Vagina (tissue), 2 donors: ENCODE results near the gene RBM8A. TPM values are rescaled to one million over a fixed set of nuclear protein-coding genes. Genes with fewer than 3 reads are reported as not detected.
A peak's percentile ranks its signal among the peaks of the same experiment; 100 is the strongest.

Experiments
- DNase-seq, 2 donors: peaks; one replicate each; pipeline ENCODE4 v3.0.0-alpha.2; 2017; ENCODE audit errors: extremely low spot score in 2 of 2
- H3K27ac ChIP-seq: fragments of 200-600 bp; sonication (generic); one replicate; pipeline ENCODE4 v1.5.1; 2019
- H3K27me3 ChIP-seq: fragments of 200-600 bp; sonication (generic); one replicate; pipeline ENCODE4 v1.5.1; 2019
- H3K36me3 ChIP-seq, 2 donors: fragments of 200-600 bp; sonication (generic); one replicate each; pipeline ENCODE4 v1.5.1; 2017 to 2019
- H3K4me1 ChIP-seq: fragments of 200-600 bp; sonication (generic); one replicate; pipeline ENCODE4 v1.5.1; 2019
- H3K4me3 ChIP-seq, 2 donors: fragments of 200-600 bp; sonication (generic); 1 replicate in 1 of 2; 2 replicates in 1 of 2; pipeline ENCODE4 v1.5.1; 2016 to 2019
- H3K9me3 ChIP-seq: fragments of 200-600 bp; sonication (generic); one replicate; pipeline ENCODE4 v1.5.1; 2019
- POLR2A ChIP-seq, 2 donors: fragments of 450-650 bp; IDR thresholded peaks; one replicate each; pipeline ENCODE4 v1.6.1; 2017; ENCODE audit warnings: antibody characterized with exemption in 2 of 2, mild to moderate bottlenecking in 2 of 2, moderate library complexity in 2 of 2
- POLR2AphosphoS5 ChIP-seq, 2 donors: sonication (generic); formaldehyde crosslinking; IDR thresholded peaks; one replicate each; pipeline ENCODE4 v1.9.0; 2017; ENCODE audit warnings: antibody characterized with exemption in 2 of 2, mild to moderate bottlenecking in 2 of 2, low read depth in 1 of 2; ENCODE audit not compliant: insufficient read depth in 1 of 2
- intact Hi-C: fragments of 100-400 bp; cut with DNase I; formaldehyde crosslinking; loops from one replicate; pipeline ENCODE4 v1.15.1; 2023
- total RNA-seq: library from RNA; depleted of rRNA; stranded (reverse); fragments of >200 nt; gene quantifications from one replicate; pipeline ENCODE4 v1.2.3, GENCODE V29; 2016
- TF ChIP-seq, protein P1 (sequence below), 3 experiments: fragments of 450-650 bp in 2 of 3; fragments of 200-600 bp in 1 of 3; sonication (generic) in 1 of 3; IDR thresholded peaks; one replicate each; pipeline ENCODE4 v1.5.1; 2017 to 2019; ENCODE audit warnings: antibody characterized with exemption in 3 of 3, mild to moderate bottlenecking in 2 of 3, moderate library complexity in 2 of 3

RBM8A gene
- total RNA-seq, 1 donor from 2014 or later = 93.3 TPM

DNA sequence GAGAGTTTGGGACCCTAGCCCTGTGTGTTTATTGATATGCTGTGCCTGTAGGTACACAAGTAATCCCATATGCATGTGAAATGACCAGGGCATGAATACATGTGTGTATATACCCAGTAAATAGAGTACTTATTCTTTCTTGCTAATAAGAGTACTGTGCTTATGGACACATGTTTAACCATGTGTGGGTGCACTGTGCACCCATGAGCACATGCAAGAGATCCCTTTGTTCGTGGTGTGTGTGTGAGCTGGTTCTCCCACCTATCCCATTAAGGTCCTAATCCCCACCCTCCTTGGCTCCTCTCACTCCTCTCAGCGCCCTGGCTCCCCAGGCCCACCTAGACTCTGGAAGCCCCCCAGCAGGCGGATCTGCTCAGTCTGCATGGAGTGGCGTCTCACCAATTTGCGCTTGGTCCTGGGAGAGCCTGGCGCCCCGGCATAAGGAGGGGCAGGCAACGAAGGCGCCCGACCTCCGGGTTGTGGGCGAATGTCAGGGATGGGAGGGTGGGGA, 32.7 kb upstream of the RBM8A start:
- no peaks in the 10 kb centered on the region for H3K36me3 ChIP-seq
- peak overlapping the region; percentile 63 to 84 for H3K4me3 ChIP-seq
- no peaks in the 10 kb centered on the region for H3K27me3 ChIP-seq
- H3K9me3 ChIP-seq = no peaks in the 10 kb centered on the region
- H3K27ac ChIP-seq = peak overlapping the region; percentile 95
- H3K4me1 ChIP-seq = peaks cover 70% of the 10 kb centered on the region
- DNase-seq = no peak
- intact Hi-C loops = loop anchor here (5.0 kb wide), 1 partner anchor 43 kb away; the partner anchor contains the start of gene PEX11B
- TF ChIP-seq POLR2A (IDR thresholded peaks at IDR 0.05) (no peak), POLR2AphosphoS5 (IDR thresholded peaks at IDR 0.05; ENCODE audit: insufficient read depth in 1 of 2, low read depth in 1 of 2) (no peak)
- TF ChIP-seq, protein P1, sequence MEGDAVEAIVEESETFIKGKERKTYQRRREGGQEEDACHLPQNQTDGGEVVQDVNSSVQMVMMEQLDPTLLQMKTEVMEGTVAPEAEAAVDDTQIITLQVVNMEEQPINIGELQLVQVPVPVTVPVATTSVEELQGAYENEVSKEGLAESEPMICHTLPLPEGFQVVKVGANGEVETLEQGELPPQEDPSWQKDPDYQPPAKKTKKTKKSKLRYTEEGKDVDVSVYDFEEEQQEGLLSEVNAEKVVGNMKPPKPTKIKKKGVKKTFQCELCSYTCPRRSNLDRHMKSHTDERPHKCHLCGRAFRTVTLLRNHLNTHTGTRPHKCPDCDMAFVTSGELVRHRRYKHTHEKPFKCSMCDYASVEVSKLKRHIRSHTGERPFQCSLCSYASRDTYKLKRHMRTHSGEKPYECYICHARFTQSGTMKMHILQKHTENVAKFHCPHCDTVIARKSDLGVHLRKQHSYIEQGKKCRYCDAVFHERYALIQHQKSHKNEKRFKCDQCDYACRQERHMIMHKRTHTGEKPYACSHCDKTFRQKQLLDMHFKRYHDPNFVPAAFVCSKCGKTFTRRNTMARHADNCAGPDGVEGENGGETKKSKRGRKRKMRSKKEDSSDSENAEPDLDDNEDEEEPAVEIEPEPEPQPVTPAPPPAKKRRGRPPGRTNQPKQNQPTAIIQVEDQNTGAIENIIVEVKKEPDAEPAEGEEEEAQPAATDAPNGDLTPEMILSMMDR (IDR thresholded peaks at IDR 0.05) = no peak

DNA sequence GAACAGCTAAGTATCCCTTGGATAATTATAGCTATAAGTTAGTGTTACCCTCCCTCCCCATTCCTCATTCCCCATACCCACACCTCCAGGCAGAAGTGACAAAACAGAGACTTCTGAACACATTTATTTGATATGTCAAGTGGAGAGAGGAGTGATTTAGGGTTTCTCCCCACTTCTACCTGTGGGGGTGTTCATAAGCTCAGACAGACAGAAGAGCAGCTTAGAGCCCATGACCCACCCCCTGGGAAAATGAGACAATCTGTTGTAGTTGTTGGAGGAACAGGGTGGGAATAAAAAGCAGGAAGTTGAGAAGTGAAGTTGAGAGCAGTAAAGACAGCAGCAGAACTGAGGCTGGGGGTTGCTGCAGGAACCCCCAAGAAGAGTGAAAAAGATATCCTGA, 32.0 kb upstream of the RBM8A start:
- no peaks in the 10 kb centered on the region for H3K9me3 ChIP-seq
- H3K36me3 ChIP-seq = no peaks in the 10 kb centered on the region
- TF ChIP-seq POLR2A (IDR thresholded peaks at IDR 0.05) (no peak), POLR2AphosphoS5 (IDR thresholded peaks at IDR 0.05; ENCODE audit: insufficient read depth in 1 of 2, low read depth in 1 of 2) (no peak)
- TF ChIP-seq, protein P1 (IDR thresholded peaks at IDR 0.05) = no peak
- intact Hi-C loops = no loop called here
- H3K4me3 ChIP-seq = no peak overlapping the region
- peaks cover 76% of the 10 kb centered on the region for H3K4me1 ChIP-seq
- no peak for DNase-seq
- H3K27me3 ChIP-seq = no peaks in the 10 kb centered on the region
- peak overlapping the region; percentile 95 for H3K27ac ChIP-seq

DNA sequence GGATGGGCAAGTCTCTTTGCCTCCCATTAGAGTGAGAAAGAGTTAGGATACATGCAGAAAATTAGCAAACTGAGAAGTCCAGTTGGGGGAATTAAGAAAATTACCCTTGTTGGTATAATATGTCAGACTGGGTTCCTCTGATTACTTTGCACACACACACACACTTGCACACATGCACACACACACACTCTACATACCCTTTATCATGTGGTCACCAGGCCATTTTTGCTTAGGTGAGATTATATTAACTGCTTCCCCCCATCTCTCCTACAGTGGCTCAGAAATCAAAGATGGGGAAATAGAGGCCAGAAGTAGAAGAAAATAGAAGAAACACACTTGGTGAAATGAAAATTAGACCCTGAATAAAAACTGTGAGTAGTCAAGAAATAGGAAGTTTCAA, 31.4 kb upstream of the RBM8A start:
- peak overlapping the region; percentile 95 for H3K27ac ChIP-seq
- intact Hi-C loops = no loop called here
- H3K4me1 ChIP-seq = peaks cover 78% of the 10 kb centered on the region

DNA sequence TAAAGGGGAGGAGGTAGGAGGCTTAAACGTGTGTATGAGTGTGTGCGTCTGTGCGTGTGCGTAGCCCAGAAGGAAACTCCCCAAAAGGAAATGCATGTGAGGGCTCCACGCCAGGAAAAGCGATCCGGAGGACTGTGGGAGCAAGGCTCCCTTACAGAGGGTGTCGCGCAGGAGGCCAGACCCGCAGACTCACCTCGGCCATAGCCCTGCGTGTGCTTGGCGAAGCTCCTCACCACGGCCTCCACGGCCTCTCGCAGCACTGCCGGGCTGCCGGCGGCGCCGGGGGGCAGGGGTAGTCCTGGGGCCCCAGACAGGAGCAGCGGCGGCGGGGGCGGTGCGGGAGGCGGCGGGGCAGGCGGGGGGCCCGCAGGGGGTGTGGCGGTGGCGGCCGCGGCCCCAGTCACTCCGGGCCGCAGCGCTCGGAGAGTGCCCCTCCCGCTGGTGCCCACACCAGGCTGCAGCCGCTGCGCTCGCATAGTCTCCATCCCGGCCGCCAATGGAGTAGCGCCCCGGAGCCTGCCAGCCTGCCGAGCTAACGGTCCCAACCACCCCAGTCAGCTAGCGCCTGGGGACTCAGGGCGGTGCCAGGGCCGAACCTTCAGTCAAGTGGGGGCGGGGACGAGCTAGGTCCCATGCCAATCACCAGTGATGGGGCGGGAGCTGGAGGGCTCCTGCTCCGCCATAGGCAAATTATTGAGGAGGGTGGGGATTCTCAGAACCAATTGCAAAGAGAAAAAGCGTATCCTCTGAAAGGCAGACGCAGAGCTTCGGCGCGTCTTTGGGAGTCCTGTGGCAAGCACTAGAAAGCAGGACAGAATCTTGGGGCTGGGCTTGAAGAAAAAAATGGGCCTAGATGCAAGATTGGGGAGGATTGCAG, 30.4 kb upstream of the RBM8A start, which contains the start of gene LIX1L:
Gene LIX1L (minus strand): TSS at position 575 of the 877 bp plus-strand sequence. CDS start 90 bp downstream, at position 485.
- DNase-seq = peak in 1 of 2 donors; percentile 97
- Histone ChIP-seq H3K36me3 (no peaks in the 10 kb centered on the region), H3K4me1 (peaks cover 71% of the 10 kb centered on the region), H3K4me3 (peak within 1 kb of the TSS; percentile 66 to 98), H3K27me3 (no peaks in the 10 kb centered on the region), H3K27ac (peak within 1 kb of the TSS; percentile 95), H3K9me3 (no peaks in the 10 kb centered on the region)
- peak in 1 of 2 donors; percentile 87 for TF ChIP-seq POLR2A (IDR thresholded peaks at IDR 0.05)
- TF ChIP-seq POLR2AphosphoS5 (IDR thresholded peaks at IDR 0.05; ENCODE audit: insufficient read depth in 1 of 2, low read depth in 1 of 2) = peak; percentile 92 to 98
- TF ChIP-seq, protein P1 (IDR thresholded peaks at IDR 0.05) = no peak
- intact Hi-C loops = no loop called here

More for the DNA sequence above, 31.4 kb upstream of the RBM8A start:
- no peak for DNase-seq
- H3K9me3 ChIP-seq = no peaks in the 10 kb centered on the region
- TF ChIP-seq POLR2AphosphoS5 (IDR thresholded peaks at IDR 0.05; ENCODE audit: insufficient read depth in 1 of 2, low read depth in 1 of 2) = no peak
- TF ChIP-seq, protein P1 (IDR thresholded peaks at IDR 0.05) = no peak
- no peak for TF ChIP-seq POLR2A (IDR thresholded peaks at IDR 0.05)
- no peak overlapping the region for H3K4me3 ChIP-seq
- H3K36me3 ChIP-seq = no peaks in the 10 kb centered on the region
- no peaks in the 10 kb centered on the region for H3K27me3 ChIP-seq
